ENCODE measurements around the gene TEX26.

GRCh38 chr13:30963791-30964190 lies 31.3 kb downstream of the TEX26 start:
- no peak for TF ChIP-seq CTCF (IDR thresholded peaks at IDR 0.05)
- TF ChIP-seq POLR2A (IDR thresholded peaks at IDR 0.05), result no peak

Data from adrenal gland (tissue), 5 donors.